DMS53 (cell line): ENCODE results near the gene TTC36.
A peak's percentile ranks its signal among the peaks of the same experiment; 100 is the strongest.
"Not testable (repeated sequence)": the region's sequence is repeated elsewhere in the genome, so short reads cannot be mapped to it uniquely, and the experiment has no call there.

Experiments used
- DNase-seq: peaks from one replicate; lab custom pipeline; 2025; lab: John Stamatoyannopoulos, UW

Gene TTC36, protein sequence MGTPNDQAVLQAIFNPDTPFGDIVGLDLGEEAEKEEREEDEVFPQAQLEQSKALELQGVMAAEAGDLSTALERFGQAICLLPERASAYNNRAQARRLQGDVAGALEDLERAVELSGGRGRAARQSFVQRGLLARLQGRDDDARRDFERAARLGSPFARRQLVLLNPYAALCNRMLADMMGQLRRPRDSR

DNA sequence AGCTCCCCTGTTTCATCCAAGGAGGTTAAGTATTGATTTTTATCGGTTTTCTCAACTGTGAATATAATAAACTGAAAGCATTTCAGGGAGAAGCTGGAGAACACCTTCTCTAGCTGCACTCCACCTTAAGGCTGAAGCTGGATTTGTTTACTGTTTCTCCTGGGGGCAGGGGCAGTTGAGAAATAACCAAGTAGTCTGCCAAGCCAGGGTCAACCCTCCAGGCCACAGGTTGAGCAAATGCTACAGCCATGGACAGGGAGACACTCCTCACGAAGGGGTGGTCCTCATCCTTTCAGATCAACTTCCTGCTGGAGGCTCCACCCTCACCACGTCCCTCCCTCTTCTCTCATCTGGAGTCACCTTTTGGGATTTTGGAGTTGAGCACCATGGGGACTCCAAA, at the start of gene TTC36:
TSS of gene TTC36 (plus strand) at position 366 of the 400 bp plus-strand sequence. CDS start at position 387, 21 bp downstream.
- no peak for DNase-seq

DNA sequence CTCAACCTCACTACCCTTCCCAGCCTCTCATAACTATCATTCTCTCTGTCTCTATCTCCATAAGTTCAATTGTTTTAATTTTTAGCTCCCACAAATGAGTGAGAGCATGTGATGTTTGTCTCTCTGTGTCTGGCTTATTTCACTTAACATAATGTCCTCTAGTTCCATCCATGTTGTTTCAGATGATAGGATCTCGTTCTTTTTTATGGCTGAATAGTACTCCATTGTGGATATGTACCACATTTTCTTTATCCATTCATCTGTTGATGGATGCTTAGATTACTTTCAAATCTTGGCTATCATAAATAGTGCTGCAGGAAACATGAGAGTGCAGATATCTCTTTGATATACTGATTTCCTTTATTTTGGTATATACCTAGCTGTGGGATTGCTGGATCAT, 46.0 kb upstream of the TTC36 start:
- not testable (repeated sequence) for DNase-seq

DNA sequence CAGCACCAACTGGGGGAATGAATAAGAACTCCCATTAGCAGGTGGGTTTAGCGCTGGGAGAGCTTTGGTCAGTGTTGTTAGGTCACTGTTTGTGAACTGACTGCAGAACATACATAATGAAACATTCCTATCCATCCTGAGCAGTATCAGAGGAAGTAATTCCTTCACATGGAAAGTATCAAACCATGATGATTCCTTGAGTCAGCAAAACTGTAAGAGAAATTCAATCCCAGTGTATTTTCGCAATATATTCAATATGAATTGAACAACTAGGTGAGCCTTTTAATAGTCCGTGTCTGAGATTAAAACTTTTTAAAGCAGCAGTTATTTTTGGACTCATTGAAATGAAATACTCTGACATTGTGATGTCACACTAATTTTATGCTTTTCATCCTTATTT, 42.9 kb upstream of the TTC36 start:
- DNase-seq, result no peak

DNA sequence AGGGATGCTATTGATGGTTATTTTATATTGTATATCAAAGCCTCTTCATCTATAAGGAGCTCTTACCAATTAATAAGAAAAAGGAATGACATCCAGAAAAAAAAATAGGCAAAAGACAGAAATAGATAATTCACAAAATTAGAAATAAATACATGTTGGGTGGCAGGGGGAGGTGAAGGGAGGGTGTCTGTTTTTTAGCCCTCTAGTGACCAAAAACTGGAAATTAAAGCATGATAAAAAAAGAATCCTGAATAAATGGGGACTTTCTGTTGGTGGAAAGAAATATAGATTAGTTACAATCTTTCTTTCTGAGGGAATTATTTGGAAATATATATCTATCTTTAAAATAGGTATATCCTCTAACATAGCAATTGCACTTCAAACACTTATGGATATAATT, 42.0 kb upstream of the TTC36 start:
- peak; percentile 15 for DNase-seq

DNA sequence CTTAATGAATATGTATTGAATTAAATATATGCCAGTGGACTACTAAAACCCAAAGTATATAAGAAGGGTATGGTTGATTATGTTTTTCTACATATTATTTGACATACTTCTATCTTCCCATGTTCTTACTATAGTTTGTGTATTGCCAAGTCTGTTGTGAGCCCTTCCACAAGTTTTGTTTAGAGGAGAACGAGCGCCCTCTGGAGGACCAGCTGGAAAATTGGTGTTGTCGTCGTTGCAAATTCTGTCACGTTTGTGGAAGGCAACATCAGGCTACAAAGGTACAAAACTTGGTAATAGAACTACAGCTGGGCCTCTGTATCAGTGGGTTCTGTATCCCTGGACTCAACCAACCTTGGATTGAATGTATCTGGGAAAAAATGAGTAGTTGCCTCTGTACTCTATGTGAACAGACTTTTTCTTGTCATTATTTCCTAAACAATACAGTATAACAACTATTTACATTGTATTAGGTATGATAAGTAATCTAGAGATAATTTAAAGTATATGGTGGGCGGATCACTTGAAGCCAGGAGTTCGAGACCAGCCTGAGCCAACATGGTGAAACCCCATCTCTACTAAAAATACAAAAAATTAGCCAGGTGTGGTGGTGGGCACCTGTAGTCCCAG, 38.7 kb upstream of the TTC36 start:
- DNase-seq, result peak; percentile 83

DNA sequence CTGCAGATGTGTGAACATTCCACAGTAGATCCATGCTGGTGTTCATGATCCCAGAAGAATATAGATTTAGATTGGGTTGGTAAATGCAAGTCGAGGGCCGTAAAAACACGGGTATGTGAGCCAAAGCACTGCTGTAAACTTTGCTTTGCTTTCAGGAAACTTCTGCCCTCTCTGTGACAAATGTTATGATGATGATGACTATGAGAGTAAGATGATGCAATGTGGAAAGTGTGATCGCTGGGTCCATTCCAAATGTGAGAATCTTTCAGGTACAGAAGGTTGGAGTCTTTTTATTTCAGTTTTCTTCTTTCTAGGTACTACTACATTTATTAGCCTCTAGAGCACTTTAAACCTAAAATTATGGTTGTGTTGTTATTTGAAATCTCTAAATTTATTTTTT, 36.2 kb upstream of the TTC36 start:
- no peak for DNase-seq

DNA sequence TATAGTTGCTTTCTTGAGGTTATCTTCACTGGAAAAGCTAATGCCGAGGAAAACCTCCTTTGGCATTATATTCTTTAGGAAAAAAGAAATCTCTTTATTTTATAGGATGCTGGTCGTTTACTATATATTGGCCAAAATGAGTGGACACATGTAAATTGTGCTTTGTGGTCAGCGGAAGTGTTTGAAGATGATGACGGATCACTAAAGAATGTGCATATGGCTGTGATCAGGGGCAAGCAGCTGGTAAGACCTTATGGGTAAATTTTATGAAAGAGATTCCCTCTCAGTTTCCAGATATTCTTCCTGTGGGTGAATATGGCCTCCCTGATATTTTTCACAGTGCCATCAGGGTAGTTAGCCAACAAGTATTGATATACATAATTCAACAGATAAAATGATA, 29.4 kb upstream of the TTC36 start:
- DNase-seq, result no peak

DNA sequence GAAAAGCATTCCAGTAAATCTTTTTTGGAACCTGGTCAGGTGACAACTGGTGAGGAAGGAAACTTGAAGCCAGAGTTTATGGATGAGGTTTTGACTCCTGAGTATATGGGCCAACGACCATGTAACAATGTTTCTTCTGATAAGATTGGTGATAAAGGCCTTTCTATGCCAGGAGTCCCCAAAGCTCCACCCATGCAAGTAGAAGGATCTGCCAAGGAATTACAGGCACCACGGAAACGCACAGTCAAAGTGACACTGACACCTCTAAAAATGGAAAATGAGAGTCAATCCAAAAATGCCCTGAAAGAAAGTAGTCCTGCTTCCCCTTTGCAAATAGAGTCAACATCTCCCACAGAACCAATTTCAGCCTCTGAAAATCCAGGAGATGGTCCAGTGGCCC, 24.1 kb upstream of the TTC36 start:
- no peak for DNase-seq

DNA sequence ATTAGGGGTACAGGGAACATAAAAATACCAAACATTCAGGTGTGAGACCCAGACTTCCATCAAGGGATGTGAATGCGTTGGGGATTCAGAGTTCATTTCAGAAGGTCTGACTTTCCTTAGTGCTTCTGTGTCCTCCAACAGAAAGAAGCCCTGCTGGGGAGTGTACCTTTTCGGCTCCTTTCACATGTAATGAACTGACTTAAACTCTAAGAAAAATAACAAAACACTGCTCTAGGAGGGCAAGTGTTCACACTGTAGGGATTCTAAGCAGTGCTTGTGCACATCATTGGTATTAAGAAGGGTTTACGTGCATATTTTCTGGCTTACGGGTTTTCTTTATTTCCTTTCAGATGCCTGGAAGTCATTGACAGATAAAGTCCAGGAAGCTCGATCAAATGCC, 15.7 kb upstream of the TTC36 start:
- DNase-seq, result no peak

DNA sequence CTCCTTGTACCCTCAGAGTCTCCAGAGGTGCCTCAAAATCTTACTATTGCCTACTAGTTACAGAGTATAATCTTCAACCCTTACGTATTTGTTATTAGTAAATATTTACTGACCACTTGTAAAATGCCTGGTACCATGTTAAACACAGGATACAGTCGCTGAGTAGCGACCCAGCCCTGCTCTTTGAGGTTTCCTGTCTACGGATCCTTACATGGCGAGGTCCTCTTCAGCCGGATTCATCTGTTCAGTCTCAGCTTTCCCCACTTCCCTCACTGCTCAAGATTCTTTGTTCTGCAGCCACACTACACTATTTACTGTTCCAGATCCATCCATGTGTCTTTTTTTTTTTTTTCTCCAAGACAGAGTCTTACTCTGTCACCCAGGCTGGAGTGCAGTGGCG, 13.2 kb upstream of the TTC36 start:
- peak; percentile 75 for DNase-seq

DNA sequence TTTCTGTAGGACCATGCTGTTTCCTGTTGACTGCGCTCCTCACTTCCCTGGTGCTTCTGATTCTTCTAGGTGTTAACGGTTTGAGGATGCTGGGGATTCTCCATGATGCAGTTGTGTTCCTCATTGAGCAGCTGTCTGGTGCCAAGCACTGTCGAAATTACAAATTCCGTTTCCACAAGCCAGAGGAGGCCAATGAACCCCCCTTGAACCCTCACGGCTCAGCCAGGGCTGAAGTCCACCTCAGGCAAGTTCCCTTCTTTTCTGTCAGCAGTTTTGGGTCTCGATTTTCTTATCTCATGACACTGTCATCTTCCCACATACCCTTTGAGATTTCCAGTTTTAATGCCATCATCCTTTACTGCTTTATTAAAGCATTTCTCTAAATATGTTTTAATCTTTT, 7.7 kb upstream of the TTC36 start:
- no peak for DNase-seq

DNA sequence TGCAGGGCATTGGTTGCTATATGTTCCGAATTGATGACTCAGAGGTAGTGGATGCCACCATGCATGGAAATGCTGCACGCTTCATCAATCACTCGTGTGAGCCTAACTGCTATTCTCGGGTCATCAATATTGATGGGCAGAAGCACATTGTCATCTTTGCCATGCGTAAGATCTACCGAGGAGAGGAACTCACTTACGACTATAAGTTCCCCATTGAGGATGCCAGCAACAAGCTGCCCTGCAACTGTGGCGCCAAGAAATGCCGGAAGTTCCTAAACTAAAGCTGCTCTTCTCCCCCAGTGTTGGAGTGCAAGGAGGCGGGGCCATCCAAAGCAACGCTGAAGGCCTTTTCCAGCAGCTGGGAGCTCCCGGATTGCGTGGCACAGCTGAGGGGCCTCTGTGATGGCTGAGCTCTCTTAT, 5.4 kb upstream of the TTC36 start:
- DNase-seq, result no peak

DNA sequence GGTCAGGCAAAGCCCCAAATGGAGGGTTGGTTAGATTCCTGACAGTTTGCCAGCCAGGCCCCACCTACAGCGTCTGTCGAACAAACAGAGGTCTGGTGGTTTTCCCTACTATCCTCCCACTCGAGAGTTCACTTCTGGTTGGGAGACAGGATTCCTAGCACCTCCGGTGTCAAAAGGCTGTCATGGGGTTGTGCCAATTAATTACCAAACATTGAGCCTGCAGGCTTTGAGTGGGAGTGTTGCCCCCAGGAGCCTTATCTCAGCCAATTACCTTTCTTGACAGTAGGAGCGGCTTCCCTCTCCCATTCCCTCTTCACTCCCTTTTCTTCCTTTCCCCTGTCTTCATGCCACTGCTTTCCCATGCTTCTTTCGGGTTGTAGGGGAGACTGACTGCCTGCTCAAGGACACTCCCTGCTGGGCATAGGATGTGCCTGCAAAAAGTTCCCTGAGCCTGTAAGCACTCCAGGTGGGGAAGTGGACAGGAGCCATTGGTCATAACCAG, 4.7 kb upstream of the TTC36 start:
- peak; percentile 61 for DNase-seq

DNA sequence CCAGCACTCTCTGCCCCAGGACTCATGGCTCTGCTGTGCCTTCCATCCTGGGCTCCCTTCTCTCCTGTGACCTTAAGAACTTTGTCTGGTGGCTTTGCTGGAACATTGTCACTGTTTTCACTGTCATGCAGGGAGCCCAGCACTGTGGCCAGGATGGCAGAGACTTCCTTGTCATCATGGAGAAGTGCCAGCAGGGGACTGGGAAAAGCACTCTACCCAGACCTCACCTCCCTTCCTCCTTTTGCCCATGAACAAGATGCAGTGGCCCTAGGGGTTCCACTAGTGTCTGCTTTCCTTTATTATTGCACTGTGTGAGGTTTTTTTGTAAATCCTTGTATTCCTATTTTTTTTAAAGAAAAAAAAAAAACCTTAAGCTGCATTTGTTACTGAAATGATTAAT, 2.9 kb upstream of the TTC36 start:
- DNase-seq, result no peak

DNA sequence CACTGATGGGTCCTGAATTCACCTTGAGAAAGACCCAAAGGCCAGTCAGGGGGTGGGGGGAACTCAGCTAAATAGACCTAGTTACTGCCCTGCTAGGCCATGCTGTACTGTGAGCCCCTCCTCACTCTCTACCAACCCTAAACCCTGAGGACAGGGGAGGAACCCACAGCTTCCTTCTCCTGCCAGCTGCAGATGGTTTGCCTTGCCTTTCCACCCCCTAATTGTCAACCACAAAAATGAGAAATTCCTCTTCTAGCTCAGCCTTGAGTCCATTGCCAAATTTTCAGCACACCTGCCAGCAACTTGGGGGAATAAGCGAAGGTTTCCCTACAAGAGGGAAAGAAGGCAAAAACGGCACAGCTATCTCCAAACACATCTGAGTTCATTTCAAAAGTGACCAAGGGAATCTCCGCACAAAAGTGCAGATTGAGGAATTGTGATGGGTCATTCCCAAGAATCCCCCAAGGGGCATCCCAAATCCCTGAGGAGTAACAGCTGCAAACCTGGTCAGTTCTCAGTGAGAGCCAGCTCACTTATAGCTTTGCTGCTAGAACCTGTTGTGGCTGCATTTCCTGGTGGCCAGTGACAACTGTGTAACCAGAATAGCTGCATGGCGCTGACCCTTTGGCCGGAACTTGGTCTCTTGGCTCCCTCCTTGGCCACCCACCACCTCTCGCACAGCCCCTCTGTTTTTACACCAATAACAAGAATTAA, 2.4 kb upstream of the TTC36 start:
- DNase-seq, result no peak

DNA sequence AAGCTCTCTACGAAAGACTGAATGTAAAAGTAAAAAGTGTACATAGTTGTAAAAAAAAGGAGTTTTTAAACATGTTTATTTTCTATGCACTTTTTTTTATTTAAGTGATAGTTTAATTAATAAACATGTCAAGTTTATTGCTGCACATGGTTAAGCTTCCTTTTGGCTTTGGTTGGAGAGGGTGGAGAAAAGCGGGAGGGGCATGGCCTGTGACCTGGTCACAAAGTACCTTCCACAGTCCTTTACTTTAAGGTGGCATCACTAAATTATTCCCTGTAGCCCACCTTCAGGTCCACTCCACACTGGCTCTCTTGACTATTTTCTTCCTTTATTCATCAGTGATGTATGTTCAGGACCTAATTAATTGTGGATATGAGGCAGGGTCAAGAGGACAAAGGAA, 586 bp upstream of the TTC36 start:
- DNase-seq, result no peak

DNA sequence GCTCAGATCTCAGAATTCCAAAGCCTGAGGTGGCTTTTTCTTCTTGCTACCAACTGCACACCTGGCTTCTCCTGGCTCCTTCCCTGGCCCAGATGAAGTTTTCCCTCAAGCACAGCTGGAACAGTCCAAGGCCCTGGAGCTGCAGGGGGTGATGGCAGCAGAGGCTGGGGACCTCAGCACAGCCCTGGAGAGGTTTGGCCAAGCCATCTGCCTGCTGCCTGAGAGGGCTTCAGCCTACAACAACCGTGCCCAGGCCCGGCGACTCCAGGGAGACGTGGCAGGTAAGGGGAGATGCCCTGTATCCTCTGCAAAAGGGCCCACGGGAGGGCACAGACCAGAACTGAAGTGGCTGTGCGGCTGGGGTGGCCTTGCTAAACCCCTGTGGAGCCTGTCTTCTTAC, 1.2 kb downstream of the TTC36 start:
- no peak for DNase-seq

DNA sequence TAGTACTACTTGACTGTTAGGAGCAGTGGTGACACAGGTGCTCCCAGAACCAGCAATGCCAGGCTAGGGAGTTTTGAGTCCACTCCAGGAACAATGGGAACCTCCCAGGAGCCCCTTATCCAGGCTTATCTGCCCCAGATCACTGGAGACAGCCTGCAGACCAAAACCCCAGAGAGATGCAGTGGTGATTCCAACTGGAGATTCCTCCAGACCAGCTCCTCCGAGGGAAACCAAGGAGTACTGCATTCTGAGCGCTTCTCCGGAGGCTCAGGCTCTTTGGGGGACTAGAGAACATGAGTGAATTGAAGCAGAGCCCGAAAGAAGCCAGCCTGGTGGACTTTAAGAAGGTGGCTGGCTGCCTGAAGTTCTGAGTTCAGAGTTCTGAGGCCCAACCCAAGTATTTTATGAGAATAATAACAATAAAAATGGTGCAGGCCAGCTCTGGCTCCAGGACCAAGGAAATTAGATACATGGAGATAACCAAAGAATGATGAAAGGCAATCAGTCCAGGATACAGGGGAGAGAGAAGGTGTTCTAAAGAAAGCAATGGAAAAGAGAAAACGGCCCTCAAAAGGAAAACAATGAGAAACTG, 2.4 kb downstream of the TTC36 start:
- peak; percentile 46 for DNase-seq

DNA sequence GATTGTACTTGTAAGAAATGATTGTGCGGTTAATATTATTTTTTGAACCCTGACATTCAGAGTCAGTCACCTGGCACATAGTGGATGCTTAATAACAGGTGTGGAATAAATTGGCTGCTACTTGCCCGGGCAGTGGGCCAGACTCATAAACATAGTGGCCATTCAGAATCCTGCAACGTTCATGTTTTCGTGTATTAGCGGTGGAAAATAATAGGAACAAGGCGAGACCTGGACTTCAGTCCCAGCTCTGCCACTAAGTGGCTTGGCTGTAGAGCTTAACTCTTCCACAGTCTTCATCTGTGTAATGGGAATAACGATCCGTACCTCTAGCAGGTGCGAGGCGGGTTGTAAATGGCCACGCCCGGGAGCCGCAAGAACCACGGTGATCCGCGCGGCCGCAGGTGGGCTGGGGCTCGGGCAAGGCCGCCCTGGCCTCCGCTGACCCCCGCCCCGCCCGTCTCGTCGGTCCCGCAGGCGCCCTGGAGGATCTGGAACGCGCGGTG, 3.0 kb downstream of the TTC36 start:
- no peak for DNase-seq

DNA sequence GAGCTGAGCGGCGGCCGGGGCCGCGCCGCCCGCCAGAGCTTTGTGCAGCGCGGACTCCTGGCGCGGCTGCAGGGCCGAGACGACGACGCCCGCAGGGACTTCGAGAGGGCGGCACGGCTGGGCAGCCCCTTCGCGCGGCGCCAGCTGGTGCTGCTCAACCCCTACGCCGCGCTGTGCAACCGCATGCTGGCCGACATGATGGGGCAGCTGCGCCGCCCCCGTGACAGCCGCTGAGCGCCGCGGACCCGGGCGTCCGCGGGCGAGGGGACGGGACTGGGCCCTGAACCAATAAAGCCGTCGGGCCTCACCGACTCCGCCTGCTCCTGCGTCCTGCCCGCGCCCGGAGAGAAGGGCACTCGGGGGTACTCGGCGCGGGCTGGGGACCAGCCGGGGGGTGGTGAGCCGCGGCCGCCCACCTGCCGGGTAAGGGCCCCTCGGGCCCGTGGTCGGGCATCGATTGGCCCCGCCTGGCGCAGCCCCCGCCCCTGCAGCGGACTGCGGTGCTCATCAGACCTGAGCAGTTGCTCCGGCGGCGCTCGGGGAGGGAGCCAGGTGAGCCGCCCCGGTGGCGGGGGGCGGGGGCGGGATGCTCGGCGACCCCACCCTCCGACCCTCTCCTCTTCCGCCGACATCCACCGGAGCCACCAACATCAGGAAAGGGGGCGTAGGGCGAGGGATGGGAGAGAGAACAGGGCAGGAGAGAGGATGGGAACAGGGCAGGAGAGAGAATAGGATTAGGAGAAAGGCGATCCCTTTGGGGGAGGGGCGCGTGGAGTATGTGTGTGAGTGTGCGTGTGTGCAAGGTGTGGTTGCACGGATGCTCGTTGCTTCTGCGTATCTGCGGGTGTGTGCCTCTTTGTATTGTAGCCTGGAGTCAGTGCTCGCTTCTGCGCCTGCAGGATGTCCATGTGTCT, 3.7 kb downstream of the TTC36 start, which contains the start of gene TMEM25:
TSS of gene TMEM25 (plus strand) at position 510 of the 914 bp plus-strand sequence. CDS start 610 bp downstream, outside the sequence.
- peak; percentile 84 for DNase-seq

DNA sequence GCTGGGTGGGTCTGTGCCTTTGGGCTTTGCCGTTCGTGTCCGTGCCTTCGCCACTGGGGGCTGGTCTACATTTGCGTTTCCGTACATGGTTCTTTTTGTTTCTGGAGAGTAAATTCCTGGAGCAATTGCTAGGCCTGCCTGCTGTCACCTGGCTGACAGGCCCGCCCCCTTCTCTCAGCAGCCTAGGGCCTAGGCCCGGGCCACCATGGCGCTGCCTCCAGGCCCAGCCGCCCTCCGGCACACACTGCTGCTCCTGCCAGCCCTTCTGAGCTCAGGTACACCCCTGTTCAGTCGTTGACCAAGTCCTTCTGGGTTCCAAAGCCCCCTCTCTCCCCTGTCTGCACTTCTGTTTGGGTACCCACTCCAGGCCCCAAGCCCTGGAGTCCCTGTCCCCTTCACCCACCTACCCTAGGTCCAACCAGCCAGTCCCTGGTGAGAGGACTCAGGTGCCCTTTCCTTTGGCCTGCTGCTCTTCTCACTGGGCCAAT, 4.4 kb downstream of the TTC36 start:
- DNase-seq, result no peak
